Stimulated activated naive B cell treated with anti-CD40 and anti-IgM and Interleukin-4, amounts not matched to agents 10 μg/mL and 1 μg/mL and 100 μg/mL, for 72 hours (primary cell): Measurements from ENCODE around the gene CHTF8.

ENCODE experiments used
- ATAC-seq, 2 donors: fragments of 150-1000 bp; cut with Tn5 transposase; replicated peaks; 2 replicates each; pipeline ENCODE4 v1.10.0; 2021; ENCODE audit warnings: moderate library complexity in 1 of 2
- DNase-seq: peaks from one replicate; pipeline ENCODE4 v3.0.0; 2021
- H3K27ac Mint-ChIP-seq: one replicate; pipeline ENCODE4 v1.8.0; 2022; ENCODE audit warnings: mild to moderate bottlenecking, mixed read lengths
- H3K27me3 Mint-ChIP-seq, 2 donors: one replicate each; pipeline ENCODE4 v1.8.0; 2022; ENCODE audit warnings: mixed read lengths in 2 of 2
- H3K36me3 Mint-ChIP-seq, 2 donors: one replicate each; pipeline ENCODE4 v1.8.0; 2022; ENCODE audit warnings: mixed read lengths in 2 of 2, mild to moderate bottlenecking in 1 of 2
- H3K4me1 Mint-ChIP-seq, 2 donors: one replicate each; pipeline ENCODE4 v1.8.0; 2022; ENCODE audit warnings: mixed read lengths in 2 of 2, mild to moderate bottlenecking in 1 of 2
- H3K4me3 Mint-ChIP-seq, 2 donors: one replicate each; pipeline ENCODE4 v1.8.0; 2022; ENCODE audit warnings: mild to moderate bottlenecking in 2 of 2, mixed read lengths in 2 of 2, moderate library complexity in 1 of 2
- H3K9me3 Mint-ChIP-seq, 2 donors: one replicate each; pipeline ENCODE4 v1.8.0; 2022; ENCODE audit warnings: mixed read lengths in 2 of 2, mild to moderate bottlenecking in 1 of 2

The CHTF8 gene

DNA sequence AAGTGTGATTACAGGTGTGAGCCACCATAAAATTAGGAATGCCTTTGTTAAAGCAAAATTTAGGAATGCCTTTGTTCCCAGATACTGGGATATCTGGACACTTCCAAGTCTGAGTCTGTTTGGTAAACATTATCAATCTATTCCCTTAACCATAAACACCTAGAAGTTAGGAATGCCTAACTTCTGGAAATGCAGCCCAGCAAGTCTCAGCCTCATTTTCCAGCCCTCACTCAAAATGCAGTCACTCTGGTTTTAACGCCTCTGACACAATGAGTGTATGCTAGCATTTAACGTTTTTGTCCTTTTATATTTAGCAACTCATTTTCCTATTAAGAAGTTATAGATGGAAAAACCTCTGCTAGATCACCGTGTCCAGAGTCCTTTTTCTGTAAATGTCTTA lies 61.4 kb downstream of the CHTF8 start:
- Mint-ChIP-seq H3K27me3 (no peaks in the 10 kb centered on the region), H3K27ac (no peak overlapping the region), H3K4me1 (peaks cover 0 to 5% of the 10 kb centered on the region in 2 donors), H3K4me3 (no peak overlapping the region), H3K36me3 (peaks cover 6 to 11% of the 10 kb centered on the region in 2 donors), H3K9me3 (no peaks in the 10 kb centered on the region)
- ATAC-seq (no peak), DNase-seq (no peak)

DNA sequence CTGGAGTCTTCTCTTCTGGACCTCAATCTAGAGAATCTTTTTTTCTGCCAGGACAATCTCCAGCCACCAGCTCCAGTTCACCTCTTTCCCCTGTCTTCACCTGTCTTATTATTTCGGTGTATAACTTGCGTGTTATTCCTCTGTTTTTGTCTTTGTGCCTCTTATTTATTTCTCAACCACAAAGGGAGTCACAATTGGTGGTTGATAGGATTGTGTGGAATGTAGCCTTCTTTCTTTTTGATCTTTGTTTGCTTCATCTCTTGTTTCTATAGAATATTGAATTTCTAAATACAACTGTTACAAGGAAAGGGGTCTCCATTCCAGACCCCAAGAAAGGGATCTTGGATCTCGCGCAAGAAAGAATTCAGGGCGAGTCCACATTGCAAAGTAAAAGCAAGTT lies 62.9 kb downstream of the CHTF8 start:
- Mint-ChIP-seq H3K27me3 (no peaks in the 10 kb centered on the region), H3K36me3 (peaks cover 11 to 15% of the 10 kb centered on the region in 2 donors), H3K27ac (no peak overlapping the region), H3K4me3 (no peak overlapping the region), H3K9me3 (no peaks in the 10 kb centered on the region), H3K4me1 (peaks cover 0 to 5% of the 10 kb centered on the region in 2 donors)
- DNase-seq = no peak
- no peak for ATAC-seq
